H9 (cell line): ENCODE measurements around the gene ANKMY1. TPM values are rescaled to one million over a fixed set of nuclear protein-coding genes. Genes with fewer than 3 reads are reported as not detected.

Experiments
- DNase-seq: peaks from one replicate; pipeline ENCODE4 v3.0.0-alpha.2; 2017
- H2AFZ ChIP-seq: one replicate; pipeline ENCODE4 v1.6.1; 2013; ENCODE audit warnings: mild to moderate bottlenecking, low read length, control low read depth, moderate library complexity
- H2AK5ac ChIP-seq: 2 replicates; pipeline ENCODE4 v1.6.1; 2013; ENCODE audit warnings: low read length, control low read depth, mixed read lengths; ENCODE audit not compliant: insufficient read length
- H2BK120ac ChIP-seq: one replicate; pipeline ENCODE4 v1.6.1; 2013; ENCODE audit warnings: low read depth, mild to moderate bottlenecking, low read length, control low read depth, inconsistent platforms; ENCODE audit not compliant: poor library complexity, severe bottlenecking
- H2BK12ac ChIP-seq: 2 replicates; pipeline ENCODE4 v1.6.1; 2013; ENCODE audit warnings: low read length, control low read depth, mixed read lengths, low read depth; ENCODE audit not compliant: insufficient read length
- H2BK15ac ChIP-seq: 2 replicates; pipeline ENCODE4 v1.6.1; 2013; ENCODE audit warnings: low read depth, low read length, control low read depth
- H2BK20ac ChIP-seq: one replicate; pipeline ENCODE4 v1.6.1; 2013; ENCODE audit warnings: low read depth, mild to moderate bottlenecking, low read length, control low read depth, inconsistent platforms; ENCODE audit not compliant: poor library complexity, severe bottlenecking
- H2BK5ac ChIP-seq: 2 replicates; pipeline ENCODE4 v1.6.1; 2013; ENCODE audit warnings: low read length, control low read depth, mixed read lengths; ENCODE audit not compliant: insufficient read length
- H3K14ac ChIP-seq: 2 replicates; pipeline ENCODE4 v1.6.1; 2013; ENCODE audit warnings: low read length, control low read depth; ENCODE audit not compliant: insufficient read depth
- H3K18ac ChIP-seq: 2 replicates; pipeline ENCODE4 v1.6.1; 2013; ENCODE audit warnings: low read depth, mild to moderate bottlenecking, mixed read lengths, low read length, control low read depth; ENCODE audit not compliant: insufficient read length
- H3K23ac ChIP-seq: 2 replicates; pipeline ENCODE4 v1.6.1; 2013; ENCODE audit warnings: low read length, control low read depth, mixed read lengths, low read depth; ENCODE audit not compliant: insufficient read length
- H3K23me2 ChIP-seq: 2 replicates; pipeline ENCODE4 v1.6.1; 2013; ENCODE audit warnings: low read depth, mild to moderate bottlenecking, mixed read lengths, low read length, control low read depth; ENCODE audit not compliant: insufficient read length, poor library complexity, severe bottlenecking
- H3K27ac ChIP-seq: 2 replicates; pipeline ENCODE4 v1.5.1; 2013; ENCODE audit warnings: low read length, control low read depth, mixed read lengths, low read depth; ENCODE audit not compliant: insufficient read length
- H3K27me3 ChIP-seq: 2 replicates; pipeline ENCODE4 v1.6.1; 2013; ENCODE audit warnings: low read length, control low read depth, inconsistent platforms; ENCODE audit not compliant: insufficient read depth
- H3K4ac ChIP-seq: 2 replicates; pipeline ENCODE4 v1.6.1; 2013; ENCODE audit warnings: low read depth, mild to moderate bottlenecking, control low read depth, inconsistent platforms, low read length, moderate library complexity
- H3K4me1 ChIP-seq: 2 replicates; pipeline ENCODE4 v1.6.1; 2013; ENCODE audit warnings: low read length, control low read depth, inconsistent platforms; ENCODE audit not compliant: insufficient read depth
- H3K4me2 ChIP-seq: 2 replicates; pipeline ENCODE4 v1.6.1; 2013; ENCODE audit warnings: low read length, control low read depth, mixed read lengths; ENCODE audit not compliant: insufficient read length, insufficient read depth
- H3K56ac ChIP-seq: 2 replicates; pipeline ENCODE4 v1.6.1; 2013; ENCODE audit warnings: low read depth, mild to moderate bottlenecking, mixed read lengths, low read length, control low read depth; ENCODE audit not compliant: insufficient read length
- H3K79me1 ChIP-seq: 2 replicates; pipeline ENCODE4 v1.6.1; 2013; ENCODE audit warnings: low read depth, mild to moderate bottlenecking, moderate library complexity, low read length, control low read depth, inconsistent platforms; ENCODE audit not compliant: insufficient read depth, poor library complexity, severe bottlenecking
- H3K79me2 ChIP-seq: 2 replicates; pipeline ENCODE4 v1.6.1; 2013; ENCODE audit warnings: low read length, control low read depth, inconsistent platforms; ENCODE audit not compliant: insufficient read depth
- H3K9ac ChIP-seq: 2 replicates; pipeline ENCODE4 v1.6.1; 2013; ENCODE audit warnings: low read length, control low read depth, mixed read lengths; ENCODE audit not compliant: insufficient read length; ENCODE audit errors: extremely low read depth
- H3K9me3 ChIP-seq: one replicate; pipeline ENCODE4 v1.6.1; 2013; ENCODE audit warnings: low read depth, low read length, inconsistent platforms; ENCODE audit not compliant: control insufficient read depth
- H3T11ph ChIP-seq: one replicate; pipeline ENCODE4 v1.6.1; 2013; ENCODE audit warnings: mild to moderate bottlenecking, low read length, control low read depth, inconsistent platforms
- H4K20me1 ChIP-seq: one replicate; pipeline ENCODE4 v1.6.1; 2013; ENCODE audit not compliant: control insufficient read depth, insufficient read length, insufficient read depth
- H4K5ac ChIP-seq: 2 replicates; pipeline ENCODE4 v1.6.1; 2013; ENCODE audit warnings: low read depth, mild to moderate bottlenecking, mixed read lengths, low read length, control low read depth; ENCODE audit not compliant: insufficient read length
- H4K8ac ChIP-seq: replicated peaks from 2 replicates; pipeline ENCODE4 v1.6.1; 2013; ENCODE audit warnings: low read length, control low read depth, mixed read lengths, low read depth; ENCODE audit not compliant: insufficient read length
- H4K91ac ChIP-seq: 2 replicates; pipeline ENCODE4 v1.6.1; 2013; ENCODE audit warnings: low read depth, mild to moderate bottlenecking, moderate library complexity, mixed read lengths, low read length, control low read depth; ENCODE audit not compliant: insufficient read length
- H3K27ac Mint-ChIP-seq, 3 experiments: 2 replicates in 2 of 3; 3 replicates in 1 of 3; pipeline ENCODE4 v1.8.0; 2020 to 2021; ENCODE audit warnings: mixed read lengths in 3 of 3, mild to moderate bottlenecking in 1 of 3, moderate library complexity in 1 of 3
- H3K27me3 Mint-ChIP-seq: 2 replicates; pipeline ENCODE4 v1.8.0; 2021; ENCODE audit warnings: low read depth, mild to moderate bottlenecking, moderate library complexity, mixed read lengths
- H3K36me3 Mint-ChIP-seq, 3 experiments: 2 replicates in 2 of 3; 3 replicates in 1 of 3; pipeline ENCODE4 v1.8.0; 2020 to 2021; ENCODE audit warnings: low read depth in 3 of 3, mixed read lengths in 3 of 3; ENCODE audit not compliant: insufficient read depth in 1 of 3
- H3K4me1 Mint-ChIP-seq, 2 experiments: 2 replicates each; pipeline ENCODE4 v1.8.0; 2020; ENCODE audit warnings: mixed read lengths in 2 of 2
- H3K4me3 Mint-ChIP-seq, 2 experiments: 2 replicates in 1 of 2; 3 replicates in 1 of 2; pipeline ENCODE4 v1.8.0; 2020 to 2021; ENCODE audit warnings: mild to moderate bottlenecking in 2 of 2, mixed read lengths in 2 of 2, moderate library complexity in 1 of 2
- H3K9me3 Mint-ChIP-seq, 2 experiments: 2 replicates in 1 of 2; 3 replicates in 1 of 2; pipeline ENCODE4 v1.8.0; 2020; ENCODE audit warnings: mild to moderate bottlenecking in 2 of 2, mixed read lengths in 2 of 2, moderate library complexity in 1 of 2
- WGBS: extraction: QIAGEN DNeasy Blood & Tissue Kit; methylation state at CpG from one replicate; pipeline ENCODE4 v1.1.7; 2013; ENCODE audit warnings: missing lambda C conversion rate, low lambda C conversion rate, mixed read lengths; ENCODE audit not compliant: insufficient read length; ENCODE audit errors: extremely low coverage; 5-methylcytosine and 5-hydroxymethylcytosine counted together
- total RNA-seq: library from RNA; stranded (reverse); gene quantifications from 2 replicates; pipeline ENCODE4 v1.2.1, GENCODE V29; 2021
- TF ChIP-seq, protein P1 (sequence below): fragments of 200-600 bp; sonication (generic); conservative IDR thresholded peaks from 3 replicates; pipeline ENCODE4 v1.8.0; 2021; ENCODE audit warnings: antibody characterized with exemption, mild to moderate bottlenecking

Gene ANKMY1
- total RNA-seq, 1 experiment from 2014 or later, result 13.7 TPM

DNA sequence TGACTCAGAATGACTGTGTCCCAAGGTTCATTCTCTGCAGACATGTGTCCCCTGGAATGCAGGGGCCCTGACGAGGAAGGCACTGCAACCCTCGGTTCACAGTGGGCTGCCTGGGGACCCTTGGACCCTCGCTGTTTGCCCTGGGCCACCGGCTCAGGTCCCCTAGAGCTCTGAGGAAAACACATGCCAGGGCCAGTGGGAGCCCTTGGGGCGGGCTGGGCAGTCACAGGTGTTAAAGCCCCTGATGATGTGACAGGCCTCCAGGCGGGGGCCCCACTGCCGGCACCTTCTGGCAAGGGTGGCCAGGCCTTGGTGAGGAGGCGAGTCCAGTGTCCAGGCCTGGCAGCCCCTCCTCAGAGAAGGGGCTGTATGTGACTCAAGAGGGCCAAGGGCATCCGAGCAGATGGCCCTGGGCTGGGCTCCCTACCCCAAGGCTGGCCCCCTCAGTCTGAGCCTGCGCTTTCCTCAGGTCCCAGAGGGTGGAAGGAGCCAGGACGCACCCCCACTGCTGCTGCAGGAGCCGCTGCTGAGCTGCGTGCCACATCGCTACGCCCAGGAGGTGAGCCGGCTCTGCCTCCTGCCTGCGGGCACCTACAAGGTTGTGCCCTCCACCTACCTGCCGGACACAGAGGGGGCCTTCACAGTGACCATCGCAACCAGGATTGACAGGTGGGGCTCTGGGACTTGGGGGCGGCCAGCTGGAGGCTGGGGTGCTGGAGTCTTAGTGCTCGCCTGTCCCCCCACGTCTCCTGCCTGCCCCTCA is 39.8 kb upstream of the ANKMY1 start:
- Histone ChIP-seq H2BK120ac (no peak overlapping the region), H3K23ac (no peak overlapping the region), H2AFZ (no peak overlapping the region), H3K18ac (no peak overlapping the region), H3K23me2 (no peaks in the 10 kb centered on the region), H4K20me1 (no peaks in the 10 kb centered on the region), H4K91ac (no peak overlapping the region), H3K4me2 (no peak overlapping the region), H3K79me1 (no peaks in the 10 kb centered on the region), H3K27me3 (no peaks in the 10 kb centered on the region), H3K56ac (no peak overlapping the region), H2BK15ac (no peak overlapping the region), H3K9me3 (no peaks in the 10 kb centered on the region), H2BK12ac (no peak overlapping the region), H2BK20ac (no peak overlapping the region), H3T11ph (no peak overlapping the region), H3K27ac (no peak overlapping the region), H4K5ac (no peak overlapping the region), H2AK5ac (no peak overlapping the region), H3K9ac (no peak overlapping the region), H4K8ac (no peak overlapping the region), H3K79me2 (no peaks in the 10 kb centered on the region), H3K4ac (no peak overlapping the region), H3K4me1 (no peaks in the 10 kb centered on the region), H2BK5ac (no peak overlapping the region), H3K14ac (no peak overlapping the region)
- no CpG with 5 or more reads among the region's 22 CpGs for WGBS
- no peaks in the 10 kb centered on the region for H3K27me3 Mint-ChIP-seq
- H3K27ac Mint-ChIP-seq, result no peak overlapping the region
- H3K4me1 Mint-ChIP-seq, result no peaks in the 10 kb centered on the region
- TF ChIP-seq, protein P1, sequence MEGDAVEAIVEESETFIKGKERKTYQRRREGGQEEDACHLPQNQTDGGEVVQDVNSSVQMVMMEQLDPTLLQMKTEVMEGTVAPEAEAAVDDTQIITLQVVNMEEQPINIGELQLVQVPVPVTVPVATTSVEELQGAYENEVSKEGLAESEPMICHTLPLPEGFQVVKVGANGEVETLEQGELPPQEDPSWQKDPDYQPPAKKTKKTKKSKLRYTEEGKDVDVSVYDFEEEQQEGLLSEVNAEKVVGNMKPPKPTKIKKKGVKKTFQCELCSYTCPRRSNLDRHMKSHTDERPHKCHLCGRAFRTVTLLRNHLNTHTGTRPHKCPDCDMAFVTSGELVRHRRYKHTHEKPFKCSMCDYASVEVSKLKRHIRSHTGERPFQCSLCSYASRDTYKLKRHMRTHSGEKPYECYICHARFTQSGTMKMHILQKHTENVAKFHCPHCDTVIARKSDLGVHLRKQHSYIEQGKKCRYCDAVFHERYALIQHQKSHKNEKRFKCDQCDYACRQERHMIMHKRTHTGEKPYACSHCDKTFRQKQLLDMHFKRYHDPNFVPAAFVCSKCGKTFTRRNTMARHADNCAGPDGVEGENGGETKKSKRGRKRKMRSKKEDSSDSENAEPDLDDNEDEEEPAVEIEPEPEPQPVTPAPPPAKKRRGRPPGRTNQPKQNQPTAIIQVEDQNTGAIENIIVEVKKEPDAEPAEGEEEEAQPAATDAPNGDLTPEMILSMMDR, result no peak
- no peak for DNase-seq
- H3K4me3 Mint-ChIP-seq, result no peak overlapping the region
- H3K9me3 Mint-ChIP-seq, result no peaks in the 10 kb centered on the region
- peaks cover 2 to 13% (median 2%) of the 10 kb centered on the region in 3 experiments; a peak in 6 of 7 replicates for H3K36me3 Mint-ChIP-seq
